ENCODE data around the gene THUMPD3.

- TF ChIP-seq CTCF (IDR thresholded peaks at IDR 0.05), result no peak
- no peak for TF ChIP-seq POLR2A (IDR thresholded peaks at IDR 0.05)
- no peak for TF ChIP-seq POLR2AphosphoS5 (IDR thresholded peaks at IDR 0.05)
Measured at GRCh38 chr3:9343115-9343514, 19.7 kb upstream of the THUMPD3 start.

All from breast epithelium (tissue), 3 donors.